ES-I3 (cell line): Measurements from ENCODE around the gene JUP.

Experiments
- H3K36me3 ChIP-seq: 2 replicates; pipeline ENCODE4 v1.6.1; 2013; ENCODE audit warnings: mild to moderate bottlenecking, low read length, control low read depth, moderate library complexity; ENCODE audit not compliant: insufficient read depth
- H3K4me1 ChIP-seq: 2 replicates; pipeline ENCODE4 v1.6.1; 2013; ENCODE audit warnings: mild to moderate bottlenecking, control low read depth, low read length; ENCODE audit not compliant: insufficient read depth
- H3K9ac ChIP-seq: 2 replicates; pipeline ENCODE4 v1.6.1; 2013; ENCODE audit warnings: low read depth, mild to moderate bottlenecking, low read length, moderate library complexity
- H3K9me3 ChIP-seq: 2 replicates; pipeline ENCODE4 v1.6.1; 2013; ENCODE audit warnings: mild to moderate bottlenecking, low read length, moderate library complexity; ENCODE audit not compliant: control insufficient read depth, insufficient read depth

The JUP gene

DNA sequence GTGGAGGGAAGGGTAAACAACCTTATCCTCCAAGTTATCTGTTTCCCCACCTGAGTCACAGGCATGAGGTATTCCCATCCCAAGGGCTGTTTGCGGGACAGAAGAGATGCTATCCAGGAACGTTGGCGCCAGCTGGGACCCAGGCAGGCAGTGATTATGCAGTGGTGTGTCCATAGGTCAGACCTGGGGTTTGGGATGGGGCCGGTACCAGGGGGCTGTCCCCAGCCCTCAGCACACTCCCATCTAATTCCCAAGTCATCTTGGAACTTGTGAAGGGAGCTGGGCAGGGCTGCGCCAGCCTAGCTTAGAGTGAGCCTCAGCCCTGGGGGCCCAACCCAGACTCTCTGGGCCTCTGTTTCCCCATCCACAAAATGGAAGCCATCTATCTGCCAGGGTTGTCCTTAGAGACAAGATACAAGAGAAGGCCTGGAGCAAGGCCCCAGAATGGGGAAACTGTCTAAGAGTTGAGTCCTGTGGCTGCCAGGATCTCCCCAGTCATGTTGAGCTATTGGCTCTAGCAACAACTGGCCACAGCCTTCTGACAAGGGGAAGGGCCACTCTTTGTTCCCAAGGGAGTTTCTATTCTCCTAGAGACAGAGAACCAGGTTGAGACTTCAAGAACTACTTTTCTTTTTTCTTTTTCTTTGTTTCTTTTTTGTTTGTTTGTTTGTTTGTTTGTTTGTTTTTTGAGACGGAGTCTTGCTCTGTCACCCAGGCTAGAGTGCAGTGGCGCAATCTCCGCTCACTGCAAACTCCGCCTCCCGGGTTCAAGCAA, 9.8 kb upstream of the JUP start:
- Histone ChIP-seq H3K4me1 (peaks cover 22% of the 10 kb centered on the region; the same call in 1 of the 2 replicates), H3K9ac (no peak overlapping the region), H3K9me3 (no peaks in the 10 kb centered on the region), H3K36me3 (no peaks in the 10 kb centered on the region)

DNA sequence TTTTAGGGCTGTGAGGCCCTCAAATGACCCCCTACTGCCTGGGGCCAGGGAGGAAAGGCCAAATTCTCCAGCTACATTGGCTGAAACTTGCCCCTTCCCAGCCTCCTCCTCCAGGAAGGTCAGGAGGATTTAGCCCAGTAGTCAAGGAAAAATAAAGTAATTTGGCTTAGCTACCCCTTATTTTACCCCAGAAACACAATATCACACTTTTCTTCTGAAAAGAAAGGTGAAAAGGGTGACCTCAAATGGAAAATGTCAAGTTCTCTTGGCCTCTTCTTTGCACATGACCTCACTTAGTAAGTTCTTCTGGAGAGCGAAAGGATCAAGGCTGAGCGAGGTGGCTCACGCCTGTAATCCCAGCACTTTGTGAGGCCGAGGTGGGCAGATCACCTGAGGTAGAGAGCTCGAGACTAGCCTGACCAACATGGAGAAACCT, 8.0 kb upstream of the JUP start:
- Histone ChIP-seq H3K9me3 (no peaks in the 10 kb centered on the region), H3K4me1 (peaks cover 14% of the 10 kb centered on the region; the same call in 1 of the 2 replicates), H3K36me3 (no peaks in the 10 kb centered on the region), H3K9ac (no peak overlapping the region)

- Histone ChIP-seq H3K9ac (peak overlapping the region; percentile 12; the same call in 1 of the 2 replicates), H3K36me3 (no peaks in the 10 kb centered on the region), H3K4me1 (peaks cover 13% of the 10 kb centered on the region; the same call in 1 of the 2 replicates), H3K9me3 (no peaks in the 10 kb centered on the region)
Measured at GRCh38 chr17:41793784-41794539, 7.5 kb upstream of the JUP start.

DNA sequence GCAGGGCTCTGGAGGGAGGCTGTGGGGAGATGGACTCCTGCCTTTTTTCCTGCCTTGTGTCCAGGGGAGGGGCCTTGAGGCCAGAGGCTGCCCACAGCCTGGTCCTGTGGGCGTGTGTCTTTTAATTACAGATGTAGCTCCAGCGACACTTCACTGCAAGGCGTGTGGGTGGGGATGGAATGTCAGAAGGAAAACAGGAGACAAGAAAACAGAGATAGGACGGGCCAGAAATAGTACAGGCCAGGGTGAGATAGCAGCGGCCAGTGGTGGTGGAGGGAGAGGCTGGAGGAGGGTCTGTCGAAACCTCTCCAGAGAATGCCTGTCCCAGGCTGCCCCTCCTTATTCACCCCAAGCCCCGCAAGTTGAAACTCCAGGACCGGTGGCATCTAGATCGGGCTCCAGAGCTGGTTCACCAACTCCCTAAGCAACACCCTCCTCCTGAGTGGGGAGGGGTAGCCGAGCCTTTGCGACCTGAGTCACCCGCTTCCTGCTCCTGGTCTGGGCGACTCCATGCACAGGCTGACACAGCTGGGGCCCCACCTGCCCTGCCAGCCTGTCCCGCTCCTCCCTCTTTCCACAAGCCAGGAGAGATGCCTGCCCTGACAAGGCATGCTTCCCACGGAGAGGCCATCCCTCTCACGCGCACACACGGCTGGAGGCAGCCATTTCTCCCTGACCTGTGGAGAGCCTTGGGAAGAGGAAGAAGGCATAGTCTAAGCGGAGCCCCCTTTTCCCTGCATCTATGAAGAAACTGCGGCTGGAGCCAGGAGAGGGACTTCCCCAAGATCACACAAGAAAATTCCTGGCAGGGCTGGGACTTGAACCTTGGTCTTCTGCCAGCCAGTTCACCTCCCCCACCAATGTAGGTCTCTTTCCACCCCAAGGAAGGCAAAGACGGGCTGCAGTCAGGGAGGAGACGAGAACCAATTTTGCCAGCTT, 6.6 kb upstream of the JUP start:
- Histone ChIP-seq H3K9ac (peak overlapping the region; percentile 25; the same call in 1 of the 2 replicates), H3K9me3 (no peaks in the 10 kb centered on the region), H3K36me3 (no peaks in the 10 kb centered on the region), H3K4me1 (peaks cover 13% of the 10 kb centered on the region; the same call in 1 of the 2 replicates)

GRCh38 chr17:41787021-41787418, 509 bp upstream of the JUP start:
- no peaks in the 10 kb centered on the region for H3K9me3 ChIP-seq
- H3K4me1 ChIP-seq = peaks cover 5% of the 10 kb centered on the region; the same call in 1 of the 2 replicates
- no peak overlapping the region for H3K9ac ChIP-seq
- H3K36me3 ChIP-seq = no peaks in the 10 kb centered on the region

DNA sequence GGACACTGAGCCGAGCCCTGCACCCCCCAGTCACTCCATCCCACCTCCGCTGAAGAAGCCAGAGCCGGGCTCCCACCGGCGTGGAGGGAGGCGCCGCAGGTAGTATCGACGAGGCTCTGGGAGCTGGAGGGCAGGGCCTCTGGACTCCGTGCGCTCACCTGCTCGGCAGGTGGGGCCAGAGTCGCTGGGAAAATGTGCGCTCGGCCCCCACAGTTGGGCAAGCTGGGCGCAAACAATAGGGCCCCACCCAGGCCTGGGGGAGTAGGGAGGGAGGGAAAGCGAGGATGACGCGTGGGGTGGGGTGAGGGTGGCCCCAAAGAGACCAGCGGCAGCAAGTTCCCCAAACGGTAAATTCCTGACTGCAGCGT, 668 bp downstream of the JUP start:
- Histone ChIP-seq H3K4me1 (peaks cover 6% of the 10 kb centered on the region; the same call in 1 of the 2 replicates), H3K36me3 (no peaks in the 10 kb centered on the region), H3K9me3 (no peaks in the 10 kb centered on the region), H3K9ac (peak overlapping the region; percentile 75)

GRCh38 chr17:41785091-41785858, 1.2 kb downstream of the JUP start:
- Histone ChIP-seq H3K36me3 (no peaks in the 10 kb centered on the region), H3K9me3 (no peaks in the 10 kb centered on the region), H3K4me1 (peaks cover 6% of the 10 kb centered on the region; the same call in 1 of the 2 replicates), H3K9ac (peak overlapping the region; percentile 75)

GRCh38 chr17:41784207-41784744, 2.2 kb downstream of the JUP start:
- H3K9ac ChIP-seq = peak overlapping the region; percentile 75
- H3K36me3 ChIP-seq = no peaks in the 10 kb centered on the region
- H3K4me1 ChIP-seq = peaks cover 6% of the 10 kb centered on the region; the same call in 1 of the 2 replicates
- H3K9me3 ChIP-seq = no peaks in the 10 kb centered on the region

DNA sequence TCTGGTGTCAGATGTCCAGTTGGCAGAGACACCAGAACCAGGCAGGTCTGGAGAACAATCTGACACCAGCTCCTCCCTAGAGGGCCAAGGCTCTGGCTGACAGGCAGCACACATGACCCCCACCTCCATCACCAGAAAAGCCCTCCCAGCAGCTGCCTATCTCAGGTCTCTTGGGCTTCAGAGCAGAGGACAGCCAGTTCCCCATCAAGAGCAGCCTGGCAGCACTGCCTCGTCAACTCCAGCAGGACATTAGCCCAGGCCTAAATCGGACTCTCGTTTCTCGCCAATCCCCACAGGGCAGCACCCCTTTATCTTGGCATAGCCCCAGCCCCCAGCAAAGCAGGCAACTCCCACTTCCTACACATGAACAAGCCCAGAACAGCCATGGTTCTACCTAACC, 4.4 kb downstream of the JUP start:
- H3K4me1 ChIP-seq = peaks cover 16% of the 10 kb centered on the region; the same call in 1 of the 2 replicates
- H3K9ac ChIP-seq = no peak overlapping the region
- H3K36me3 ChIP-seq = no peaks in the 10 kb centered on the region
- H3K9me3 ChIP-seq = no peaks in the 10 kb centered on the region

DNA sequence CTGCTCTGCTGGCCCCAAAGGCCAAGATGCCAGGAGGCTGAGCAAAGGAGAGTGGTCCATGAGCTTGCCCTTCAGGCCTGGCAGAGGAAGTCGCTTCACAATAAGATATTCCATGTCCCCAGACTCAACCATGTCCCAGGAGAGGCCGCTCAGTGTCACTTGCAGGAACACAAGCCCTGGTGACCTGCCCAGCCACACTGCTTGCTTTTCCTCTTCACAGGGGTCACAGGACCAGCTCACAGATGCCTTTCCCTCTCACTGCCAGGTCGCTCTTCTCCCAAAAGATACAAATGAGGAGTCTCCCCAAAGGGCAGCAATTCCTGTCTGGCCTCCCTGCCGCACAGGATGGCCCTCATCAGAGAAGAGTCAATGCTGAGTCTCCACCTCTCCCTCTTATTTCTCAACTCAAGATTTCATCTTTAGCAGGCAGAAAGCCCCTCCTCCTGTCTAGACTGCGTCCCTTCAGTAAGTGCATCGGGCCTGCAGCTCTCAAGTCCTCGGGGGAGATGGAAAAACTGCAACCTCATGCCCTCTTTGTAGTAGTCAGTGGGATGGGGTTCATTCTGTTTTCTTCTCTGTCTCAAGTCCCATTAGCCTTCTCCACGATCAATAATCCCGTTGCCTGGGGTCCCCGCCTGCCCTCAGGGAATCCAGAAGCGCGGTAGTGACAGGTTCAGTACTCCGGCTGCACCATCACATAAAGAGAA, 5.0 kb downstream of the JUP start:
- Histone ChIP-seq H3K9me3 (no peaks in the 10 kb centered on the region), H3K4me1 (peaks cover 18% of the 10 kb centered on the region; the same call in 1 of the 2 replicates), H3K36me3 (no peaks in the 10 kb centered on the region), H3K9ac (no peak overlapping the region)

GRCh38 chr17:41779954-41780353, 6.6 kb downstream of the JUP start:
- Histone ChIP-seq H3K9me3 (no peaks in the 10 kb centered on the region), H3K36me3 (no peaks in the 10 kb centered on the region), H3K9ac (no peak overlapping the region), H3K4me1 (peaks cover 28% of the 10 kb centered on the region)

- Histone ChIP-seq H3K9ac (no peak overlapping the region), H3K36me3 (no peaks in the 10 kb centered on the region), H3K9me3 (no peaks in the 10 kb centered on the region), H3K4me1 (peaks cover 37% of the 10 kb centered on the region)
Measured at GRCh38 chr17:41777574-41778188, 8.8 kb downstream of the JUP start.
